Liver (tissue), 9 donors: ENCODE results near the gene TRIM26. TPM values are rescaled to one million over a fixed set of nuclear protein-coding genes. Genes with fewer than 3 reads are reported as not detected.

Experiments
- DNase-seq: peaks from one replicate; pipeline ENCODE4 v3.0.0-alpha.2; 2017; ENCODE audit warnings: low spot score
- H3K27ac ChIP-seq, 2 donors: one replicate each; pipeline ENCODE4 v1.7.0; 2013; ENCODE audit warnings: inconsistent platforms in 2 of 2, low read length in 2 of 2, control low read depth in 1 of 2, low read depth in 1 of 2, mild to moderate bottlenecking in 1 of 2
- H3K27me3 ChIP-seq, 4 donors: one replicate each; pipeline versions ENCODE4 v1.6.1 to v1.7.0; 2013; ENCODE audit warnings: low read length in 3 of 4, inconsistent platforms in 1 of 4, mild to moderate bottlenecking in 1 of 4, moderate library complexity in 1 of 4; ENCODE audit not compliant: control insufficient read depth in 4 of 4, insufficient read depth in 4 of 4
- H3K36me3 ChIP-seq, 4 donors: one replicate each; pipeline versions ENCODE4 v1.6.1 to v1.7.0; 2013; ENCODE audit warnings: low read length in 3 of 4, mild to moderate bottlenecking in 3 of 4, low read depth in 1 of 4, moderate library complexity in 1 of 4; ENCODE audit not compliant: control insufficient read depth in 4 of 4, insufficient read depth in 3 of 4
- H3K4me1 ChIP-seq, 4 donors: one replicate each; pipeline versions ENCODE4 v1.6.1 to v1.7.0; 2013; ENCODE audit warnings: low read length in 3 of 4, mild to moderate bottlenecking in 3 of 4, moderate library complexity in 1 of 4; ENCODE audit not compliant: control insufficient read depth in 4 of 4, insufficient read depth in 4 of 4
- H3K4me3 ChIP-seq, 3 donors: one replicate each; pipeline versions ENCODE4 v1.6.1 to v1.7.0; 2013; ENCODE audit warnings: low read length in 3 of 3, control low read depth in 1 of 3, low read depth in 1 of 3, mild to moderate bottlenecking in 1 of 3
- H3K9ac ChIP-seq, 2 donors: one replicate each; pipeline ENCODE4 v1.7.0; 2013; ENCODE audit warnings: low read length in 2 of 2, mild to moderate bottlenecking in 2 of 2, moderate library complexity in 2 of 2, control low read depth in 1 of 2, low read depth in 1 of 2
- H3K9me3 ChIP-seq, 4 donors: one replicate each; pipeline versions ENCODE4 v1.6.1 to v1.7.0; 2013; ENCODE audit warnings: low read length in 3 of 4; ENCODE audit not compliant: control insufficient read depth in 4 of 4
- EGR1 ChIP-seq, 2 donors: IDR thresholded peaks; 2 replicates each; pipeline ENCODE4 v1.6.1; 2016 to 2018; ENCODE audit warnings: antibody characterized with exemption in 2 of 2, low read depth in 2 of 2
- FOXA1 ChIP-seq: IDR thresholded peaks from 2 replicates; pipeline ENCODE4 v1.6.1; 2016; ENCODE audit warnings: antibody characterized with exemption
- FOXA2 ChIP-seq: IDR thresholded peaks from 2 replicates; pipeline ENCODE4 v1.6.1; 2016; ENCODE audit warnings: antibody characterized with exemption
- GABPA ChIP-seq, 2 donors: IDR thresholded peaks in 1 of 2; conservative IDR thresholded peaks in 1 of 2; 2 replicates each; pipeline ENCODE4 v1.6.1; 2016; ENCODE audit warnings: antibody characterized with exemption in 2 of 2, mild to moderate bottlenecking in 1 of 2, moderate library complexity in 1 of 2
- HNF4A ChIP-seq, 2 donors: conservative IDR thresholded peaks; 2 replicates each; pipeline ENCODE4 v1.6.1; 2016; ENCODE audit warnings: antibody characterized with exemption in 2 of 2, mild to moderate bottlenecking in 2 of 2
- HNF4G ChIP-seq: IDR thresholded peaks from 2 replicates; pipeline ENCODE4 v1.6.1; 2016; ENCODE audit warnings: antibody characterized with exemption
- MAX ChIP-seq: IDR thresholded peaks from 2 replicates; pipeline ENCODE4 v1.6.1; 2016; ENCODE audit warnings: antibody characterized with exemption
- NR2F2 ChIP-seq: IDR thresholded peaks from 2 replicates; pipeline ENCODE4 v1.6.1; 2016; ENCODE audit warnings: antibody characterized with exemption
- RAD21 ChIP-seq, 2 donors: IDR thresholded peaks; 2 replicates each; pipeline ENCODE4 v1.6.1; 2016; ENCODE audit warnings: antibody characterized with exemption in 2 of 2, mild to moderate bottlenecking in 2 of 2
- REST ChIP-seq: IDR thresholded peaks from 2 replicates; pipeline ENCODE4 v1.6.1; 2016; ENCODE audit warnings: antibody characterized with exemption, mild to moderate bottlenecking
- RXRA ChIP-seq, 2 donors: IDR thresholded peaks; 2 replicates each; pipeline ENCODE4 v1.6.1; 2017 to 2018; ENCODE audit warnings: antibody characterized with exemption in 2 of 2, mild to moderate bottlenecking in 1 of 2
- SP1 ChIP-seq: IDR thresholded peaks from 2 replicates; pipeline ENCODE4 v1.6.1; 2018; ENCODE audit warnings: antibody characterized with exemption, mild to moderate bottlenecking
- TAF1 ChIP-seq: conservative IDR thresholded peaks from 2 replicates; pipeline ENCODE4 v1.6.1; 2016; ENCODE audit warnings: antibody characterized with exemption, mild to moderate bottlenecking
- WGBS: extraction: QIAGEN DNeasy Blood & Tissue Kit; methylation state at CpG from one replicate; pipeline ENCODE4 v1.1.7; 2013; 5-methylcytosine and 5-hydroxymethylcytosine counted together
- polyA plus RNA-seq, 2 donors: library from polyadenylated mRNA; stranded (reverse) in 1 of 2; unstranded in 1 of 2; fragments of 200-250 nt in 1 of 2; fragments of >200 nt in 1 of 2; fragmentation: Nextera tagmentation in 1 of 2; extraction: Ambion mirVana in 1 of 2; gene quantifications; one replicate each; pipeline versions ENCODE4 v1.2.1 to v1.2.3, GENCODE V29; 2013 to 2015
- total RNA-seq, 2 donors: library from RNA; depleted of rRNA; stranded (reverse); fragments of >200 nt; gene quantifications; one replicate each; pipeline ENCODE4 v1.2.3, GENCODE V29; 2014
- TF ChIP-seq, protein P1 (sequence below): IDR thresholded peaks from 2 replicates; pipeline ENCODE4 v1.6.1; 2016; ENCODE audit warnings: antibody characterized with exemption
- donor health status: healthy.
- donor health status: healthy.
- donor health status: healthy.
- donor health status: healthy.
- donor health status: healthy.

TRIM26 gene
- total and polyA plus RNA-seq, 4 donors = 14.9 to 50.1 (median 23.9) TPM

GRCh38 chr6:30150671-30151395 lies 62.4 kb downstream of the TRIM26 start:
- H3K4me1 ChIP-seq = peaks cover 0 to 12% (median 9%) of the 10 kb centered on the region in 4 donors
- H3K27ac ChIP-seq = no peak overlapping the region
- H3K4me3 ChIP-seq = no peak overlapping the region
- DNase-seq = no peak
- no peak overlapping the region for H3K9ac ChIP-seq
- H3K27me3 ChIP-seq = no peaks in the 10 kb centered on the region
- no peaks in the 10 kb centered on the region for H3K9me3 ChIP-seq
- no peak for TF ChIP-seq NR2F2
- WGBS = 94% methylated on average over 10 of the region's 10 CpGs
- no peaks in the 10 kb centered on the region for H3K36me3 ChIP-seq

- no peak for TF ChIP-seq FOXA2
- TF ChIP-seq TAF1 = no peak
- TF ChIP-seq FOXA1 = no peak
- no peak for TF ChIP-seq EGR1 (IDR thresholded peaks at IDR 0.05; ENCODE audit: low read depth in 2 of 2)
- TF ChIP-seq HNF4A (conservative IDR thresholded peaks at IDR 0.05) = no peak
- no peak for TF ChIP-seq RAD21 (IDR thresholded peaks at IDR 0.05)
- TF ChIP-seq HNF4G = no peak
- no peak for TF ChIP-seq MAX
- TF ChIP-seq REST = no peak
- TF ChIP-seq GABPA (IDR thresholded peaks at IDR 0.05 in 1 of 2, conservative IDR thresholded peaks at IDR 0.05 in 1 of 2) = no peak
- no peak overlapping the region for H3K27ac ChIP-seq
- no peak overlapping the region for H3K4me3 ChIP-seq
- DNase-seq = no peak
- H3K9me3 ChIP-seq = no peaks in the 10 kb centered on the region
- H3K4me1 ChIP-seq = peaks cover 0 to 10% (median 6%) of the 10 kb centered on the region in 4 donors
- WGBS = 81% methylated on average over 7 of the region's 7 CpGs
- no peak overlapping the region for H3K9ac ChIP-seq
- H3K27me3 ChIP-seq = no peaks in the 10 kb centered on the region
- H3K36me3 ChIP-seq = no peaks in the 10 kb centered on the region
Observed at GRCh38 chr6:30149858-30150550, 63.2 kb downstream of the TRIM26 start.

GRCh38 chr6:30149234-30149633 lies 64.0 kb downstream of the TRIM26 start:
- H3K36me3 ChIP-seq = no peaks in the 10 kb centered on the region
- H3K27ac ChIP-seq = no peak overlapping the region
- no peaks in the 10 kb centered on the region for H3K9me3 ChIP-seq
- 55% methylated on average over 3 of the region's 3 CpGs for WGBS
- H3K4me3 ChIP-seq = no peak overlapping the region
- no peak for DNase-seq
- H3K27me3 ChIP-seq = peaks cover 0 to 2% (median 0%) of the 10 kb centered on the region in 4 donors
- peaks cover 0 to 2% (median 0%) of the 10 kb centered on the region in 4 donors for H3K4me1 ChIP-seq
- no peak overlapping the region for H3K9ac ChIP-seq
- TF ChIP-seq RXRA (IDR thresholded peaks at IDR 0.05) (no peak), GABPA (IDR thresholded peaks at IDR 0.05 in 1 of 2, conservative IDR thresholded peaks at IDR 0.05 in 1 of 2) (no peak), NR2F2 (no peak), FOXA1 (no peak), HNF4A (conservative IDR thresholded peaks at IDR 0.05) (no peak), SP1 (no peak), EGR1 (IDR thresholded peaks at IDR 0.05; ENCODE audit: low read depth in 2 of 2) (no peak), REST (no peak), TAF1 (no peak)
- TF ChIP-seq, protein P1, sequence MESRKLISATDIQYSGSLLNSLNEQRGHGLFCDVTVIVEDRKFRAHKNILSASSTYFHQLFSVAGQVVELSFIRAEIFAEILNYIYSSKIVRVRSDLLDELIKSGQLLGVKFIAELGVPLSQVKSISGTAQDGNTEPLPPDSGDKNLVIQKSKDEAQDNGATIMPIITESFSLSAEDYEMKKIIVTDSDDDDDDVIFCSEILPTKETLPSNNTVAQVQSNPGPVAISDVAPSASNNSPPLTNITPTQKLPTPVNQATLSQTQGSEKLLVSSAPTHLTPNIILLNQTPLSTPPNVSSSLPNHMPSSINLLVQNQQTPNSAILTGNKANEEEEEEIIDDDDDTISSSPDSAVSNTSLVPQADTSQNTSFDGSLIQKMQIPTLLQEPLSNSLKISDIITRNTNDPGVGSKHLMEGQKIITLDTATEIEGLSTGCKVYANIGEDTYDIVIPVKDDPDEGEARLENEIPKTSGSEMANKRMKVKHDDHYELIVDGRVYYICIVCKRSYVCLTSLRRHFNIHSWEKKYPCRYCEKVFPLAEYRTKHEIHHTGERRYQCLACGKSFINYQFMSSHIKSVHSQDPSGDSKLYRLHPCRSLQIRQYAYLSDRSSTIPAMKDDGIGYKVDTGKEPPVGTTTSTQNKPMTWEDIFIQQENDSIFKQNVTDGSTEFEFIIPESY = no peak
